Adipocyte (in vitro differentiated cells): ENCODE data around the gene TCF7L1.

Experiments used
- DNase-seq: peaks from one replicate; pipeline ENCODE4 v3.0.0-alpha.2; 2015; ENCODE audit warnings: low read depth
- H3K27me3 ChIP-seq: replicated peaks from 2 replicates; pipeline ENCODE4 v1.7.0; 2013; ENCODE audit warnings: mild to moderate bottlenecking, low read length, moderate library complexity; ENCODE audit not compliant: control insufficient read depth, insufficient read depth
- H3K36me3 ChIP-seq: 2 replicates; pipeline ENCODE4 v1.7.0; 2013; ENCODE audit warnings: low read length, mild to moderate bottlenecking, moderate library complexity; ENCODE audit not compliant: control insufficient read depth, insufficient read depth, severe bottlenecking
- H3K4me1 ChIP-seq: 2 replicates; pipeline ENCODE4 v1.7.0; 2013; ENCODE audit warnings: mild to moderate bottlenecking, low read length, moderate library complexity; ENCODE audit not compliant: control insufficient read depth, insufficient read depth
- H3K4me3 ChIP-seq: 2 replicates; pipeline ENCODE4 v1.7.0; 2013; ENCODE audit warnings: mild to moderate bottlenecking, low read length, moderate library complexity
- H3K9ac ChIP-seq: 2 replicates; pipeline ENCODE4 v1.7.0; 2013; ENCODE audit warnings: mild to moderate bottlenecking, low read length, moderate library complexity
- H3K9me3 ChIP-seq: 2 replicates; pipeline ENCODE4 v1.7.0; 2013; ENCODE audit warnings: mild to moderate bottlenecking, low read length, moderate library complexity; ENCODE audit not compliant: control insufficient read depth

TCF7L1 gene

GRCh38 chr2:85353876-85354285 lies 220.7 kb downstream of the TCF7L1 start:
- peaks cover 63% of the 10 kb centered on the region for H3K4me1 ChIP-seq
- no peaks in the 10 kb centered on the region for H3K9me3 ChIP-seq
- no peaks in the 10 kb centered on the region for H3K27me3 ChIP-seq
- peaks cover 40% of the 10 kb centered on the region for H3K36me3 ChIP-seq
- DNase-seq: peak; percentile 56
- H3K4me3 ChIP-seq: peak overlapping the region; percentile 96
- H3K9ac ChIP-seq: peak overlapping the region; percentile 99

- Histone ChIP-seq H3K4me3 (peak within 1 kb of the TSS; percentile 96), H3K36me3 (peaks cover 39% of the 10 kb centered on the region), H3K27me3 (no peaks in the 10 kb centered on the region), H3K9ac (peak within 1 kb of the TSS; percentile 99), H3K4me1 (peaks cover 62% of the 10 kb centered on the region), H3K9me3 (no peaks in the 10 kb centered on the region)
- DNase-seq: peak; percentile 100
These were observed 221.3 kb downstream of the TCF7L1 start, which contains the start of the genes ELMOD3 and RETSAT for GRCh38 chr2:85354286-85355072. TSS of gene ELMOD3 (plus strand) at chr2:85354769. CDS start at chr2:85357199, 2,430 bp downstream. TSS of gene RETSAT (minus strand) at chr2:85354528. CDS start at chr2:85354507, 21 bp downstream.

GRCh38 chr2:85355073-85355410 lies 221.8 kb downstream of the TCF7L1 start:
- H3K9me3 ChIP-seq: no peaks in the 10 kb centered on the region
- peaks cover 38% of the 10 kb centered on the region for H3K36me3 ChIP-seq
- DNase-seq: peak; percentile 17
- peak overlapping the region; percentile 99 for H3K9ac ChIP-seq
- peak overlapping the region; percentile 96 for H3K4me3 ChIP-seq
- peaks cover 57% of the 10 kb centered on the region for H3K4me1 ChIP-seq
- H3K27me3 ChIP-seq: no peaks in the 10 kb centered on the region

GRCh38 chr2:85355521-85355920 lies 222.3 kb downstream of the TCF7L1 start:
- Histone ChIP-seq H3K9me3 (no peaks in the 10 kb centered on the region), H3K4me1 (peaks cover 55% of the 10 kb centered on the region), H3K36me3 (peaks cover 38% of the 10 kb centered on the region), H3K9ac (peak overlapping the region; percentile 99), H3K27me3 (no peaks in the 10 kb centered on the region), H3K4me3 (peak overlapping the region; percentile 96)
- no peak for DNase-seq

GRCh38 chr2:85356186-85356585 lies 223.0 kb downstream of the TCF7L1 start:
- no peaks in the 10 kb centered on the region for H3K27me3 ChIP-seq
- no peaks in the 10 kb centered on the region for H3K9me3 ChIP-seq
- DNase-seq: no peak
- peaks cover 31% of the 10 kb centered on the region for H3K36me3 ChIP-seq
- peaks cover 49% of the 10 kb centered on the region for H3K4me1 ChIP-seq
- H3K4me3 ChIP-seq: no peak overlapping the region
- H3K9ac ChIP-seq: peak overlapping the region; percentile 52

GRCh38 chr2:85357736-85358135 lies 224.5 kb downstream of the TCF7L1 start:
- H3K4me1 ChIP-seq: peaks cover 41% of the 10 kb centered on the region
- peaks cover 31% of the 10 kb centered on the region for H3K36me3 ChIP-seq
- peak overlapping the region; percentile 38 for H3K4me3 ChIP-seq
- no peak for DNase-seq
- peak overlapping the region; percentile 52 for H3K9ac ChIP-seq
- no peaks in the 10 kb centered on the region for H3K27me3 ChIP-seq
- H3K9me3 ChIP-seq: no peaks in the 10 kb centered on the region
